Measurements from ENCODE around the gene DCDC1.
"Not testable (repeated sequence)": the region's sequence is repeated elsewhere in the genome, so short reads cannot be mapped to it uniquely, and the experiment has no call there.

GRCh38 chr11:31273527-31273926 lies 96.0 kb downstream of the DCDC1 start:
- not testable (repeated sequence) for TF ChIP-seq POLR2A, EP300 (IDR thresholded peaks at IDR 0.05)
- TF ChIP-seq, protein P1, sequence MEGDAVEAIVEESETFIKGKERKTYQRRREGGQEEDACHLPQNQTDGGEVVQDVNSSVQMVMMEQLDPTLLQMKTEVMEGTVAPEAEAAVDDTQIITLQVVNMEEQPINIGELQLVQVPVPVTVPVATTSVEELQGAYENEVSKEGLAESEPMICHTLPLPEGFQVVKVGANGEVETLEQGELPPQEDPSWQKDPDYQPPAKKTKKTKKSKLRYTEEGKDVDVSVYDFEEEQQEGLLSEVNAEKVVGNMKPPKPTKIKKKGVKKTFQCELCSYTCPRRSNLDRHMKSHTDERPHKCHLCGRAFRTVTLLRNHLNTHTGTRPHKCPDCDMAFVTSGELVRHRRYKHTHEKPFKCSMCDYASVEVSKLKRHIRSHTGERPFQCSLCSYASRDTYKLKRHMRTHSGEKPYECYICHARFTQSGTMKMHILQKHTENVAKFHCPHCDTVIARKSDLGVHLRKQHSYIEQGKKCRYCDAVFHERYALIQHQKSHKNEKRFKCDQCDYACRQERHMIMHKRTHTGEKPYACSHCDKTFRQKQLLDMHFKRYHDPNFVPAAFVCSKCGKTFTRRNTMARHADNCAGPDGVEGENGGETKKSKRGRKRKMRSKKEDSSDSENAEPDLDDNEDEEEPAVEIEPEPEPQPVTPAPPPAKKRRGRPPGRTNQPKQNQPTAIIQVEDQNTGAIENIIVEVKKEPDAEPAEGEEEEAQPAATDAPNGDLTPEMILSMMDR (IDR thresholded peaks at IDR 0.05), result not testable (repeated sequence)
